ENCODE measurements around the gene ANKRD33B.

ANKRD33B gene

DNA sequence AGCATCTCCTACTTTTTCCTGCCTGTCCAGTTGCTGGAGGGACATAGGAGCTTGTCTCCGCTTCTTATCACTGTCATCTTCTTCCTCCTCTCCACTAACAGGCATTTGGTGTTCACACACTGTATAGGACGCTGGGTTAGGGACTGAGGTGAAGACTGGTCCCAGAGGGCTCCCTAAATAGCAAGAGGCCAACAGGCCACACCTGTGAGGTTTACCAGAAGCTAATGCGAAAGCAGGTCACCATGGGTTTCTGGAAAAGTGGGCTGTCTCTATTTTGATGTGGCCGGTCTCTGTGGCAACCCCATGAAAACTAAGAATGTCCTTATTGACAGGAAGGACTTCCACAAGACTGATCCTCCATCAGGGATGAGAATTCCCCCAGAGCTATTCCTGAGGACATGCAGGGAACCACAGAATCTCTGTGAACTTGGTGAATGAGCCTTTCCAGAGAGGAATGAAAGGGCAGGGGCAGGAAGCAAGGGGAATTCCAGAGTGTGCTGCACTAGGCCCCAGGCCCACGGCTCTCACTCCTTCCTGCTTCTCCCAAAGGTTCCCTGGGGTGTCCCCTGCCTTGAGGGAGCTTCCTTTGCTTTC, 135.5 kb downstream of the ANKRD33B start:
- no peak for DNase-seq
- Histone ChIP-seq H3K9me3 (replicated peaks; ENCODE audit: insufficient read depth, low read length) (no peaks in the 10 kb centered on the region), H3K4me1 (ENCODE audit: low read length) (no peaks in the 10 kb centered on the region), H3K27me3 (replicated peaks; ENCODE audit: insufficient read depth, low read length) (no peaks in the 10 kb centered on the region), H3K4me3 (ENCODE audit: low read length) (no peak overlapping the region), H3F3A (ENCODE audit: insufficient read depth, low read length) (no peaks in the 10 kb centered on the region), H3K79me2 (ENCODE audit: low read length) (peaks cover 4% of the 10 kb centered on the region; the same call in 1 of the 2 replicates), H3K27ac (ENCODE audit: low read length) (no peak overlapping the region), H2AFZ (ENCODE audit: low read length) (no peak overlapping the region), H3K9me2 (replicated peaks; ENCODE audit: insufficient read depth, low read length) (no peaks in the 10 kb centered on the region), H3K4me2 (ENCODE audit: low read depth, low read length) (no peak overlapping the region), H3K9ac (ENCODE audit: low read length) (no peak overlapping the region), H3K36me3 (replicated peaks; ENCODE audit: insufficient read depth, low read length) (no peaks in the 10 kb centered on the region), H4K20me1 (ENCODE audit: insufficient read depth, low read length) (no peaks in the 10 kb centered on the region)
- TF ChIP-seq EZH2phosphoT487 (IDR thresholded peaks at IDR 0.05; ENCODE audit: low read length) (no peak), EZH2 (optimal IDR thresholded peaks at IDR 0.05; ENCODE audit: low read depth, low read length) (no peak)
- TF ChIP-seq, protein P1, sequence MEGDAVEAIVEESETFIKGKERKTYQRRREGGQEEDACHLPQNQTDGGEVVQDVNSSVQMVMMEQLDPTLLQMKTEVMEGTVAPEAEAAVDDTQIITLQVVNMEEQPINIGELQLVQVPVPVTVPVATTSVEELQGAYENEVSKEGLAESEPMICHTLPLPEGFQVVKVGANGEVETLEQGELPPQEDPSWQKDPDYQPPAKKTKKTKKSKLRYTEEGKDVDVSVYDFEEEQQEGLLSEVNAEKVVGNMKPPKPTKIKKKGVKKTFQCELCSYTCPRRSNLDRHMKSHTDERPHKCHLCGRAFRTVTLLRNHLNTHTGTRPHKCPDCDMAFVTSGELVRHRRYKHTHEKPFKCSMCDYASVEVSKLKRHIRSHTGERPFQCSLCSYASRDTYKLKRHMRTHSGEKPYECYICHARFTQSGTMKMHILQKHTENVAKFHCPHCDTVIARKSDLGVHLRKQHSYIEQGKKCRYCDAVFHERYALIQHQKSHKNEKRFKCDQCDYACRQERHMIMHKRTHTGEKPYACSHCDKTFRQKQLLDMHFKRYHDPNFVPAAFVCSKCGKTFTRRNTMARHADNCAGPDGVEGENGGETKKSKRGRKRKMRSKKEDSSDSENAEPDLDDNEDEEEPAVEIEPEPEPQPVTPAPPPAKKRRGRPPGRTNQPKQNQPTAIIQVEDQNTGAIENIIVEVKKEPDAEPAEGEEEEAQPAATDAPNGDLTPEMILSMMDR (IDR thresholded peaks at IDR 0.05; ENCODE audit: low read length) = no peak

DNA sequence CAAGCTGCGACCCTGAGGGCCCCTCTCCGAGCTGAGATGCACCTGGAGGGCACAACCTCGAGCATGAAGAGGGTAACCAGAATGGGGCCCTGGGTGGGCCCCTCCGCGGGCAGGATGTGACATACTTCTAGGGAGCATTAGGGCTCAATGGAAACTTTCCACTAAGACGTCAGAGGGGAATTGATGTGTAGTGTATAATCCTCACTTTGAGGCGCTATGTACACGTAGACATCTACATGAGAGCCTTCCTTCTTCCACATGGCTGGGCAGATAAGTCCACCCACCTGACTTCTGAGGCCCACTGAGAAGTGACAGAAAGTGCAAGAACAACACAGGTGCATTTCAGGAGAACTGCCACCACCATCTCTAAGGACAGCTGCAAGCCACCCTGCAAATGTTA, 136.1 kb downstream of the ANKRD33B start:
- H3K4me1 ChIP-seq (ENCODE audit: low read length) = no peaks in the 10 kb centered on the region
- TF ChIP-seq EZH2 (optimal IDR thresholded peaks at IDR 0.05; ENCODE audit: low read depth, low read length) = no peak
- TF ChIP-seq, protein P1 (IDR thresholded peaks at IDR 0.05; ENCODE audit: low read length) = no peak
- TF ChIP-seq EZH2phosphoT487 (IDR thresholded peaks at IDR 0.05; ENCODE audit: low read length) = no peak
- H2AFZ ChIP-seq (ENCODE audit: low read length) = no peak overlapping the region
- H3K9ac ChIP-seq (ENCODE audit: low read length) = no peak overlapping the region
- H3K79me2 ChIP-seq (ENCODE audit: low read length) = peaks cover 4% of the 10 kb centered on the region; the same call in 1 of the 2 replicates
- H4K20me1 ChIP-seq (ENCODE audit: insufficient read depth, low read length) = no peaks in the 10 kb centered on the region
- H3K27me3 ChIP-seq (replicated peaks; ENCODE audit: insufficient read depth, low read length) = no peaks in the 10 kb centered on the region
- no peak overlapping the region for H3K27ac ChIP-seq (ENCODE audit: low read length)
- no peaks in the 10 kb centered on the region for H3K9me2 ChIP-seq (replicated peaks; ENCODE audit: insufficient read depth, low read length)
- no peak for DNase-seq
- H3K9me3 ChIP-seq (replicated peaks; ENCODE audit: insufficient read depth, low read length) = no peaks in the 10 kb centered on the region
- H3F3A ChIP-seq (ENCODE audit: insufficient read depth, low read length) = no peaks in the 10 kb centered on the region
- H3K4me2 ChIP-seq (ENCODE audit: low read depth, low read length) = no peak overlapping the region
- H3K36me3 ChIP-seq (replicated peaks; ENCODE audit: insufficient read depth, low read length) = no peaks in the 10 kb centered on the region
- no peak overlapping the region for H3K4me3 ChIP-seq (ENCODE audit: low read length)

DNA sequence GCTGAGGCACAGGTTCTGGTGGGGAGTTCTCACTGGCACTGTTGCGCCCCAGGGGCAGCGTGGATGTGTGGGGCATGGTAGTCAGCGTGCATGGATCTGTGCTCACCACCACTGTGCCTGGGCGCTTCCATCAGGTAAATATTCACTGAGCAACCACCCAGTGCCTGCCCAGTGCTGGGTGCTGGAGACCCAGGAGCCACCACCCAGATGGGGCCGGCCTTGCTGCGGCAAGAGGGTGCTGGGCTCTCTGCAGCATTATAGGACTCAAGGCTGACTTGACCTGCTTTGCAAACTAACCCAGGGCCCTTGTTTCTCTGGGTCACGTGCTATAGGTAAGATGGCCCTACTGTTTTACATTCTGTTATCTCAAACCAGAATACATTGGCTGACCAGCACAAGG, 136.6 kb downstream of the ANKRD33B start:
- Histone ChIP-seq H3K79me2 (ENCODE audit: low read length) (peaks cover 4% of the 10 kb centered on the region; the same call in 1 of the 2 replicates), H3K9me3 (replicated peaks; ENCODE audit: insufficient read depth, low read length) (no peaks in the 10 kb centered on the region), H3K27me3 (replicated peaks; ENCODE audit: insufficient read depth, low read length) (no peaks in the 10 kb centered on the region), H4K20me1 (ENCODE audit: insufficient read depth, low read length) (no peaks in the 10 kb centered on the region), H3K9me2 (replicated peaks; ENCODE audit: insufficient read depth, low read length) (no peaks in the 10 kb centered on the region), H3K9ac (ENCODE audit: low read length) (no peak overlapping the region), H3F3A (ENCODE audit: insufficient read depth, low read length) (no peaks in the 10 kb centered on the region), H2AFZ (ENCODE audit: low read length) (no peak overlapping the region), H3K4me2 (ENCODE audit: low read depth, low read length) (no peak overlapping the region), H3K27ac (ENCODE audit: low read length) (no peak overlapping the region), H3K36me3 (replicated peaks; ENCODE audit: insufficient read depth, low read length) (no peaks in the 10 kb centered on the region), H3K4me3 (ENCODE audit: low read length) (no peak overlapping the region), H3K4me1 (ENCODE audit: low read length) (no peaks in the 10 kb centered on the region)
- no peak for TF ChIP-seq EZH2 (optimal IDR thresholded peaks at IDR 0.05; ENCODE audit: low read depth, low read length)
- no peak for TF ChIP-seq EZH2phosphoT487 (IDR thresholded peaks at IDR 0.05; ENCODE audit: low read length)
- TF ChIP-seq, protein P1 (IDR thresholded peaks at IDR 0.05; ENCODE audit: low read length) = no peak
- no peak for DNase-seq

Measured in MM.1S (cell line).